ENCODE measurements around the gene FAM217A.

The FAM217A gene

DNA sequence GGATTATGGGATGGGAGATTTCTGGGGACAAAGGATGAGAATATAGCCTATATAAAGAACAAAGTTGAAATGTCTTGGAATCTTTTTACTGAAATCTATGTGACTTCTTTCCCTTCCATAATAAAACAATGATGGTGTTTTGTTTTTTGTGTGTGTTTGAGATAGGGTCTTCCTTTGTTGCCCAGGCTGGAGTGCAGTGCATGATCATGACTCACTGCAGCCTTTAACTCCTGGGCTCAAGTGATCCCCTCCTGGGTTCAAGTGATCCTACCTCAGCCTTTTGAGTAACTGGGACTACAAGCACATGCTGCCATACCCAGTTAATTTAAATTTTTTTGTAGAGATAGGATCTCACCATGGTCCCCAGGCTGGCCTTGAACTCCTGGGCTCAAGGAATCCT is 50.9 kb downstream of the FAM217A start:
- no peak overlapping the region for H3K4me3 ChIP-seq (replicated peaks in 1 of 2; ENCODE audit: low read depth in 2 of 2, low read length in 2 of 2)
- DNase-seq (ENCODE audit: low read depth in 2 of 2), result no peak
- TF ChIP-seq, protein P1, sequence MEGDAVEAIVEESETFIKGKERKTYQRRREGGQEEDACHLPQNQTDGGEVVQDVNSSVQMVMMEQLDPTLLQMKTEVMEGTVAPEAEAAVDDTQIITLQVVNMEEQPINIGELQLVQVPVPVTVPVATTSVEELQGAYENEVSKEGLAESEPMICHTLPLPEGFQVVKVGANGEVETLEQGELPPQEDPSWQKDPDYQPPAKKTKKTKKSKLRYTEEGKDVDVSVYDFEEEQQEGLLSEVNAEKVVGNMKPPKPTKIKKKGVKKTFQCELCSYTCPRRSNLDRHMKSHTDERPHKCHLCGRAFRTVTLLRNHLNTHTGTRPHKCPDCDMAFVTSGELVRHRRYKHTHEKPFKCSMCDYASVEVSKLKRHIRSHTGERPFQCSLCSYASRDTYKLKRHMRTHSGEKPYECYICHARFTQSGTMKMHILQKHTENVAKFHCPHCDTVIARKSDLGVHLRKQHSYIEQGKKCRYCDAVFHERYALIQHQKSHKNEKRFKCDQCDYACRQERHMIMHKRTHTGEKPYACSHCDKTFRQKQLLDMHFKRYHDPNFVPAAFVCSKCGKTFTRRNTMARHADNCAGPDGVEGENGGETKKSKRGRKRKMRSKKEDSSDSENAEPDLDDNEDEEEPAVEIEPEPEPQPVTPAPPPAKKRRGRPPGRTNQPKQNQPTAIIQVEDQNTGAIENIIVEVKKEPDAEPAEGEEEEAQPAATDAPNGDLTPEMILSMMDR (IDR thresholded peaks at IDR 0.05; ENCODE audit: low read depth, low read length), result no peak

DNA sequence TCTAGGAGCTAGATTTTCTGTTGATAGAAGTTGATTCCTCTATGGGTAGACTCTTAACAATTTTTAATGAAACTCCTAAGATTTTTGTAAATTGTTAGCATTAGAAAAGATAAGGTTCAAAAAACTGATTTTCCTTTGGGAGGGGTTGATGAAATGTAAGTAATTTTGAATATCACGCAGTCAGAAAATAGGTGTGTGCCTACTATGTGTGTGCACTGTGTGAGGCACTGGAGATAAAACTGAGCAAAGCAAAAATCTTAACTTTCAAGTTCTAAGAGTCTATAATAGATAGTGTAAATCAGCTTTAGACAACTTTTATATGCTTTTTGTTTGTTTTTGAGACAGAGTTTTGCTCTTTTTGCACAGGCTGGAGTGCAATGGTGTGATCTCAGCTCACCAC is 53.3 kb downstream of the FAM217A start:
- no peak overlapping the region for H3K4me3 ChIP-seq (replicated peaks in 1 of 2; ENCODE audit: low read depth in 2 of 2, low read length in 2 of 2)
- TF ChIP-seq, protein P1 (IDR thresholded peaks at IDR 0.05; ENCODE audit: low read depth, low read length), result no peak

DNA sequence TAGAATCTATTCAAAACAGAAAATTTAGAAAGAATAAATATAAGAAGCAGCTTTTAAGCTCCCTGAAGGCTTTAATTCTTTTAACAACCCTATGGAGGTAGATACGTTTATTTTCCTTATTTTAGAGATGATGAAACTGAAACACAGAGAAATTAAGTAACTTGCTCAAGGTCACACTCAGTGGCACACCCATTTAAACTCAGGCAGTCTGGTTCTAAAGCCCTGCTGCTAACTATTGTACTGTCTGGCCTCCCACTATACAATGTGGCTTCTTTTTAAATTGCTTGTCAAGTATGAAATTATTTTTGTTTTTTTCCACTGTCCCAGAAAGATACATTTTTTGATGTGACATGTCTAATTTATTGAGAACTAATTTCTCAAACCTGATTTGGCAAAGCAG is 55.7 kb downstream of the FAM217A start:
- TF ChIP-seq, protein P1 (IDR thresholded peaks at IDR 0.05; ENCODE audit: low read depth, low read length), result no peak
- peak in 1 of 2 donors; percentile 23 for DNase-seq (ENCODE audit: low read depth in 2 of 2)
- H3K4me3 ChIP-seq (replicated peaks in 1 of 2; ENCODE audit: low read depth in 2 of 2, low read length in 2 of 2), result peak overlapping the region in 1 of 2 donors; percentile 90

More for the DNA sequence above, 53.3 kb downstream of the FAM217A start:
- DNase-seq (ENCODE audit: low read depth in 2 of 2), result no peak

DNA sequence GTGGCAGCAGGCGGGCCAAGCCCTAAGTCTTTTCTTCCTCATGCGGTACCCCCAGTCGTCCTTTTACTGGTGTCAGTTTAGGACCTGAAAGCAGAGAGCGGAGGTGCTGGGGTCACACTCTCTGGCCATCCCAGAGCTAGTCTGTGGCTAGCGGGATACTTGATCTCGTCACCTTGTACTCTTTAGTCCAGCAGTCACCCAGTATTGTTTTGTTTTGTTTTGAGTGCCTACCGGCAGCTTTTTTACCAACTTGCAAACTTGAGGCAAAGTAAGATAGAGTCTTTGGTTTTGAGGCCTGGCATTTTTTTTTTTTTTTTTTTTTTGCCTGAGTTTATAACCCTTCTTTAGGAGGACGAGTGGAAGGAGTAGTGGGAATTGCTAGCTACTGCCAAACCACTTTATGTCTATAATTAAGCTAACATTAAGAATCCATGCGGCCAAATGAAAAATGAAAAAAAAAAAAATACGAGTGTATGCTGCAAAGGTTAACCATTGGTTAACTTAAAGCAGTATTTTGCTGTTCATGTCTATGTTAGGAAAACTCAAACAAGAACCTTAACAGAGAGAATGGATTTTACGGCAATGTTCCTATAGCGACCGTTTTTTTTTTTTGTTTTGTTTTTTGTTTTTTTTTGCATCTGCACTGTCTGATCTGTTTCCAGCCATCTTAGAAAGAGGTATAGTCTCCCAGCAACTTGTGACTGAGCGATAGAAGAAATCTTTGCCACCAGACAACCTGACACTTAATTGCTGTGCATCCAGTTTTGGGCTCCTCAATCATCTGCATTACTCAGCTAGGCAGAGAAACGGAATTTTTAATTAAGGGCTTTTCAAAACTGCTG is 56.9 kb downstream of the FAM217A start:
- H3K4me3 ChIP-seq (replicated peaks in 1 of 2; ENCODE audit: low read depth in 2 of 2, low read length in 2 of 2), result peak overlapping the region; percentile 90 to 92
- TF ChIP-seq, protein P1 (IDR thresholded peaks at IDR 0.05; ENCODE audit: low read depth, low read length), result no peak
- DNase-seq (ENCODE audit: low read depth in 2 of 2), result peak in 1 of 2 donors; percentile 31

DNA sequence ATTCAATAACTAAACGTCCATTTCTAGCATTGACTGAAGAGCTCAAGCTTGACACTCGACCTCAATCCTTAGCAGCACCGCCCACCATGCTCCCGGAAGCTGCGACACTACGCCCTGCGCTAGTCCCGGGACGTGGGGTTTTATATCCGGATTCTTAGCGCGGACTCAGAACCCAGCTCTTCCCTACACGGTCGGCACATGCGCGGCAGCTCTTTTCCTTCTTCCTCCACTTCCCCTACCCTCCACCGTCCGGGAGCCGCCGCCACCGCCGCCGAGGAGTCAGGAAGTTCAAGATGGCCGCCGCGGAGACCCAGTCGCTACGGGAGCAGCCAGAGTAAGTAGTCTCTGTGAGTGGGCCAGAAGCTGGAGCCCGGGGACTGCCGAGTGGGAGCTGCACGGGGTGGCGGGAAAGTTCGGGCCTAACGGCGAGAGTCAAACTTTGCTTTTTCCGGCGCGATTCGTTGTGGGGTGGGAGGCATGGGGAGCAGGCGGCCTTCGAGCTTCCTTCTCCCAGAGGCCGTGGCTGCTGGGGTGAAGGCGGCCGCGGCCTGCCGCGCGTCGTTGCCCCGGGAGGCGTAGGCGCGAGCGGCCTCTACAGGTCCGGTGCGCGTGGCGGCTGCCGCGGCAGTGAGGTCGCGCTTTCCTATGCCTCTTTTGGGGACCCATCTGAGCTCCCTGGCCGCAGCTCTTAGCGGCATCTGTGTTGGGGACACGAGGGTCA is 57.6 kb downstream of the FAM217A start:
- TF ChIP-seq, protein P1 (IDR thresholded peaks at IDR 0.05; ENCODE audit: low read depth, low read length), result peak; percentile 16
- peak overlapping the region; percentile 90 to 92 for H3K4me3 ChIP-seq (replicated peaks in 1 of 2; ENCODE audit: low read depth in 2 of 2, low read length in 2 of 2)

DNA sequence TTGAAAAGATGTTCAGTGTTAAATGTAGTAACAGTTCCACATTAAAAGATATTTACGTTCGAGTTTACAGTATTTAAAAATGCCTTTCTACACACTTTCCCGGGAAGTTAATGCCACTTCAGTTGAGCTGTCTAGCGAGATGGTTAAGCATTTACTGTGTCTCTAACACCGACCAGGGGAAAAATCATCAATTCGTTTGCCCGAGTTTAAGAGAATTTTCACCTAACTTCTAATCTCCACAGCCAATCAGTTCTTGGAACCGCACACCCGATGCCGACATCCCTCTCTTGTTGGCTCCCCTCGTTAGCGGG is 58.2 kb downstream of the FAM217A start:
- H3K4me3 ChIP-seq (replicated peaks in 1 of 2; ENCODE audit: low read depth in 2 of 2, low read length in 2 of 2), result peak overlapping the region; percentile 90 to 92
- TF ChIP-seq, protein P1 (IDR thresholded peaks at IDR 0.05; ENCODE audit: low read depth, low read length), result no peak
- no peak for DNase-seq (ENCODE audit: low read depth in 2 of 2)

More for the DNA sequence above, 57.6 kb downstream of the FAM217A start:
- peak; percentile 97 to 98 for DNase-seq (ENCODE audit: low read depth in 2 of 2)
